GM23338 (cell line): Measurements from ENCODE around the gene DGKB. TPM values are rescaled to one million over a fixed set of nuclear protein-coding genes. Genes with fewer than 3 reads are reported as not detected.

Experiments used
- ATAC-seq: fragments of 200-7000 bp; cut with Tn5 transposase; 3 replicates; pipeline ENCODE4 v1.9.1; 2020
- DNase-seq: peaks from one replicate; pipeline ENCODE4 v3.0.0-alpha.2; 2015; ENCODE audit warnings: low spot score
- H2AFZ ChIP-seq: fragments of 200-600 bp; sonication (generic); 2 replicates; pipeline ENCODE4 v1.8.0; 2016; ENCODE audit warnings: antibody characterized with exemption, mild to moderate bottlenecking, moderate library complexity
- H3F3A ChIP-seq: fragments of 200-600 bp; sonication (generic); replicated peaks from 2 replicates; pipeline ENCODE4 v1.8.0; 2017; ENCODE audit warnings: antibody characterized with exemption, mixed run types, low read depth
- H3K27ac ChIP-seq: fragments of 200-600 bp; sonication (generic); 2 replicates; pipeline ENCODE4 v1.6.1; 2016; ENCODE audit warnings: low read depth
- H3K27me3 ChIP-seq: fragments of 200-600 bp; sonication (generic); 2 replicates; pipeline ENCODE4 v1.8.0; 2016; ENCODE audit warnings: mild to moderate bottlenecking, mixed run types, moderate library complexity; ENCODE audit not compliant: insufficient read depth
- H3K36me3 ChIP-seq: fragments of 200-600 bp; sonication (generic); 2 replicates; pipeline ENCODE4 v1.8.0; 2016; ENCODE audit warnings: mild to moderate bottlenecking; ENCODE audit not compliant: insufficient read depth
- H3K4me1 ChIP-seq: fragments of 200-600 bp; sonication (generic); 2 replicates; pipeline ENCODE4 v1.8.0; 2016; ENCODE audit warnings: mild to moderate bottlenecking, moderate library complexity; ENCODE audit not compliant: insufficient read depth
- H3K4me2 ChIP-seq: fragments of 200-600 bp; sonication (generic); 2 replicates; pipeline ENCODE4 v1.7.1; 2017; ENCODE audit warnings: mixed run types
- H3K4me3 ChIP-seq: fragments of 200-600 bp; sonication (generic); 2 replicates; pipeline ENCODE4 v1.6.1; 2016; ENCODE audit warnings: mixed run types
- H3K79me2 ChIP-seq: fragments of 200-600 bp; sonication (generic); replicated peaks from 2 replicates; pipeline ENCODE4 v1.8.0; 2017; ENCODE audit warnings: mild to moderate bottlenecking; ENCODE audit not compliant: insufficient read depth
- H3K9me2 ChIP-seq: fragments of 200-600 bp; sonication (generic); 2 replicates; pipeline ENCODE4 v1.8.0; 2017; ENCODE audit not compliant: insufficient read depth
- H4K20me1 ChIP-seq: fragments of 200-600 bp; sonication (generic); replicated peaks from 2 replicates; pipeline ENCODE4 v1.8.0; 2017; ENCODE audit warnings: mild to moderate bottlenecking; ENCODE audit not compliant: insufficient read depth
- H3K27ac Mint-ChIP-seq: 2 replicates; pipeline ENCODE4 v1.8.0; 2020; ENCODE audit warnings: inconsistent platforms, mild to moderate bottlenecking, moderate library complexity, mixed read lengths
- H3K27me3 Mint-ChIP-seq: 3 replicates; pipeline ENCODE4 v1.8.0; 2022; ENCODE audit warnings: low read depth, mild to moderate bottlenecking, moderate library complexity, mixed read lengths, inconsistent platforms; ENCODE audit not compliant: insufficient read depth, poor library complexity
- H3K36me3 Mint-ChIP-seq: 3 replicates; pipeline ENCODE4 v1.8.0; 2021; ENCODE audit warnings: low read depth, mild to moderate bottlenecking, inconsistent platforms, moderate library complexity, mixed read lengths
- H3K4me1 Mint-ChIP-seq: 3 replicates; pipeline ENCODE4 v1.8.0; 2020; ENCODE audit warnings: mild to moderate bottlenecking, inconsistent platforms, mixed read lengths
- H3K4me3 Mint-ChIP-seq: 3 replicates; pipeline ENCODE4 v1.8.0; 2021; ENCODE audit warnings: moderate library complexity, mild to moderate bottlenecking, inconsistent platforms, mixed read lengths
- H3K9me3 Mint-ChIP-seq: 3 replicates; pipeline ENCODE4 v1.8.0; 2020; ENCODE audit warnings: moderate library complexity, mild to moderate bottlenecking, inconsistent platforms, mixed read lengths
- CREB1 ChIP-seq: fragments of 250-450 bp; sonication (Bioruptor Pico); IDR thresholded peaks from 2 replicates; pipeline ENCODE4 v1.5.0; 2020; ENCODE audit warnings: low read depth, mild to moderate bottlenecking, moderate library complexity
- EZH2 ChIP-seq: fragments of 200-600 bp; sonication (generic); IDR thresholded peaks from one replicate; pipeline ENCODE4 v1.8.0; 2017; ENCODE audit warnings: antibody characterized with exemption, mild to moderate bottlenecking, low read depth; ENCODE audit not compliant: unreplicated experiment
- EZH2phosphoT487 ChIP-seq: fragments of 200-600 bp; sonication (generic); IDR thresholded peaks from one replicate; pipeline ENCODE4 v1.8.1; 2018; ENCODE audit warnings: antibody characterized with exemption; ENCODE audit not compliant: unreplicated experiment
- JUNB ChIP-seq: IDR thresholded peaks from one replicate; pipeline ENCODE4 v1.6.1; 2016; ENCODE audit warnings: antibody characterized with exemption; ENCODE audit not compliant: unreplicated experiment
- NANOG ChIP-seq: IDR thresholded peaks from 2 replicates; pipeline ENCODE4 v1.6.1; 2016; ENCODE audit warnings: antibody characterized with exemption, borderline replicate concordance
- POLR2AphosphoS5 ChIP-seq: IDR thresholded peaks from 2 replicates; pipeline ENCODE4 v1.6.1; 2016; ENCODE audit warnings: antibody characterized with exemption, low read depth
- REST ChIP-seq: IDR thresholded peaks from one replicate; pipeline ENCODE4 v1.6.1; 2018; ENCODE audit warnings: antibody characterized with exemption; ENCODE audit not compliant: unreplicated experiment
- STAT1 ChIP-seq: IDR thresholded peaks from one replicate; pipeline ENCODE4 v1.6.1; 2016; ENCODE audit warnings: antibody characterized with exemption; ENCODE audit not compliant: unreplicated experiment
- ZNF114 ChIP-seq: fragments of 250-450 bp; sonication (Bioruptor Pico); IDR thresholded peaks from 2 replicates; pipeline ENCODE4 v1.5.0; 2020; ENCODE audit warnings: mild to moderate bottlenecking, moderate library complexity
- ZNF331 ChIP-seq: fragments of 250-450 bp; sonication (Bioruptor Pico); IDR thresholded peaks from 2 replicates; pipeline ENCODE4 v1.5.0; 2020; ENCODE audit warnings: low read depth, mild to moderate bottlenecking, moderate library complexity
- polyA plus RNA-seq: library from polyadenylated mRNA; unstranded; fragments of >200 nt; fragmentation: Nextera tagmentation; extraction: Ambion mirVana; gene quantifications from 2 replicates; pipeline ENCODE4 v1.2.1, GENCODE V29; 2016
- total RNA-seq: library from RNA; depleted of rRNA; stranded (reverse); fragments of >200 nt; shearing (Covaris generic); gene quantifications from 2 replicates; pipeline ENCODE4 v1.2.3, GENCODE V29; 2014
- TF ChIP-seq, protein P1 (sequence below): IDR thresholded peaks from 2 replicates; pipeline ENCODE4 v1.6.1; 2016; ENCODE audit warnings: antibody characterized with exemption
- TF ChIP-seq, protein P2 (sequence below), 2 experiments: fragments of 200-600 bp in 1 of 2; sonication (generic) in 1 of 2; conservative IDR thresholded peaks; 2 replicates each; pipeline versions ENCODE4 v1.5.1 to v1.6.1; 2016 to 2017; ENCODE audit warnings: antibody characterized with exemption in 2 of 2, low read depth in 2 of 2, mild to moderate bottlenecking in 2 of 2, moderate library complexity in 1 of 2

Gene DGKB
- total and polyA plus RNA-seq, 2 experiments from 2014 or later = 4.8 to 11.5 TPM

DNA sequence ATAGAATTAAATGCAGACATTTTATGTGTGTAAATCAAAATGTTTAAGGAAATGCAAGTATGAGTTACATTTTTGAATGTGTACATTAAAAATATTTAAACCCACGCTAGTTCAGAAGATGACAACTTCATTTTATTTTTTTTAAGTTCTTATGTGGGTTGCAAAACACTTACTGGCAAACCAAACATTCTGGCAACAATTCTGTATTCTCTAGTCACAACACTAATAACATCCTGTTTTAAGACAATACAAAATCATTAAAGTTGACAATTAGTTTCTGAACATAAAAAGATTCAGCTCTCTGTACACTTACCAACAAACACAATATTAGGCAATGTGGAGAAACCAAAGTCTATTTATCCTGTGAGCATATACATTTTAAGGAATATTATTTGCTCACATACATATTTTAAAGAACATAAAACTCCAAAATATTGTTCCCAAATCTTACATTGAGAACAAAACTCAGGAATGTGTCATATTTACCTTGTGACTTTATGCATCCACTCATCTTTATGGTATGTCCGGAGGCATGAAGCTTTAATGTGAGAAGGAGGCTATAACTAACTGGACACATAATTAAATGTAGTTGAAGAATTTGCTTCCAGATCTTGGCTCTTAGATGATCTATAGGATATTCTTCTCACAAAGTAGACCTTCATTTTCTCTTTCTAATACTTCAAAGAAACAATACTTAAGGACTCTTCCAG, 134.7 kb downstream of the DGKB start:
- no peak overlapping the region for H3K4me3 Mint-ChIP-seq
- H3K36me3 ChIP-seq = no peaks in the 10 kb centered on the region
- H3K4me3 ChIP-seq = no peak overlapping the region
- no peaks in the 10 kb centered on the region for H3K4me1 ChIP-seq
- no peak overlapping the region for H2AFZ ChIP-seq
- H3F3A ChIP-seq = no peaks in the 10 kb centered on the region
- TF ChIP-seq, protein P1, sequence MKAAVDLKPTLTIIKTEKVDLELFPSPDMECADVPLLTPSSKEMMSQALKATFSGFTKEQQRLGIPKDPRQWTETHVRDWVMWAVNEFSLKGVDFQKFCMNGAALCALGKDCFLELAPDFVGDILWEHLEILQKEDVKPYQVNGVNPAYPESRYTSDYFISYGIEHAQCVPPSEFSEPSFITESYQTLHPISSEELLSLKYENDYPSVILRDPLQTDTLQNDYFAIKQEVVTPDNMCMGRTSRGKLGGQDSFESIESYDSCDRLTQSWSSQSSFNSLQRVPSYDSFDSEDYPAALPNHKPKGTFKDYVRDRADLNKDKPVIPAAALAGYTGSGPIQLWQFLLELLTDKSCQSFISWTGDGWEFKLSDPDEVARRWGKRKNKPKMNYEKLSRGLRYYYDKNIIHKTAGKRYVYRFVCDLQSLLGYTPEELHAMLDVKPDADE = no peak
- no peak for TF ChIP-seq ZNF331
- no peak for TF ChIP-seq JUNB
- no peak for TF ChIP-seq NANOG
- TF ChIP-seq, protein P2, sequence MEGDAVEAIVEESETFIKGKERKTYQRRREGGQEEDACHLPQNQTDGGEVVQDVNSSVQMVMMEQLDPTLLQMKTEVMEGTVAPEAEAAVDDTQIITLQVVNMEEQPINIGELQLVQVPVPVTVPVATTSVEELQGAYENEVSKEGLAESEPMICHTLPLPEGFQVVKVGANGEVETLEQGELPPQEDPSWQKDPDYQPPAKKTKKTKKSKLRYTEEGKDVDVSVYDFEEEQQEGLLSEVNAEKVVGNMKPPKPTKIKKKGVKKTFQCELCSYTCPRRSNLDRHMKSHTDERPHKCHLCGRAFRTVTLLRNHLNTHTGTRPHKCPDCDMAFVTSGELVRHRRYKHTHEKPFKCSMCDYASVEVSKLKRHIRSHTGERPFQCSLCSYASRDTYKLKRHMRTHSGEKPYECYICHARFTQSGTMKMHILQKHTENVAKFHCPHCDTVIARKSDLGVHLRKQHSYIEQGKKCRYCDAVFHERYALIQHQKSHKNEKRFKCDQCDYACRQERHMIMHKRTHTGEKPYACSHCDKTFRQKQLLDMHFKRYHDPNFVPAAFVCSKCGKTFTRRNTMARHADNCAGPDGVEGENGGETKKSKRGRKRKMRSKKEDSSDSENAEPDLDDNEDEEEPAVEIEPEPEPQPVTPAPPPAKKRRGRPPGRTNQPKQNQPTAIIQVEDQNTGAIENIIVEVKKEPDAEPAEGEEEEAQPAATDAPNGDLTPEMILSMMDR (conservative IDR thresholded peaks at IDR 0.05; ENCODE audit: low read depth in 2 of 2) = no peak
- no peak for TF ChIP-seq STAT1
- no peak for TF ChIP-seq EZH2
- TF ChIP-seq CREB1 (CRISPR knock-in tag) = no peak
- no peak for TF ChIP-seq REST
- TF ChIP-seq EZH2phosphoT487 = no peak
- TF ChIP-seq POLR2AphosphoS5 = no peak
- no peak for TF ChIP-seq ZNF114
- H3K27ac Mint-ChIP-seq = no peak overlapping the region
- H3K79me2 ChIP-seq = no peaks in the 10 kb centered on the region
- H3K4me2 ChIP-seq = no peak overlapping the region
- DNase-seq (no peak), ATAC-seq (no peak)
- 0 out of 2 replicates have a peak, but pooled peaks cover 5% of the 10 kb centered on the region for H3K9me2 ChIP-seq
- H3K27ac ChIP-seq = no peak overlapping the region
- no peaks in the 10 kb centered on the region for H4K20me1 ChIP-seq
- no peaks in the 10 kb centered on the region for H3K36me3 Mint-ChIP-seq
- H3K4me1 Mint-ChIP-seq = peaks cover 9% of the 10 kb centered on the region
- no peaks in the 10 kb centered on the region for H3K27me3 ChIP-seq
- no peaks in the 10 kb centered on the region for H3K9me3 Mint-ChIP-seq
- H3K27me3 Mint-ChIP-seq = no peaks in the 10 kb centered on the region
